GM23338 (cell line): ENCODE results near the gene RAB9A. TPM values are rescaled to one million over a fixed set of nuclear protein-coding genes. Genes with fewer than 3 reads are reported as not detected.

Experiments used
- ATAC-seq: fragments of 200-7000 bp; cut with Tn5 transposase; 3 replicates; pipeline ENCODE4 v1.9.1; 2020
- DNase-seq: peaks from one replicate; pipeline ENCODE4 v3.0.0-alpha.2; 2015; ENCODE audit warnings: low spot score
- H2AFZ ChIP-seq: fragments of 200-600 bp; sonication (generic); 2 replicates; pipeline ENCODE4 v1.8.0; 2016; ENCODE audit warnings: antibody characterized with exemption, mild to moderate bottlenecking, moderate library complexity
- H3F3A ChIP-seq: fragments of 200-600 bp; sonication (generic); replicated peaks from 2 replicates; pipeline ENCODE4 v1.8.0; 2017; ENCODE audit warnings: antibody characterized with exemption, mixed run types, low read depth
- H3K27ac ChIP-seq: fragments of 200-600 bp; sonication (generic); 2 replicates; pipeline ENCODE4 v1.6.1; 2016; ENCODE audit warnings: low read depth
- H3K27me3 ChIP-seq: fragments of 200-600 bp; sonication (generic); 2 replicates; pipeline ENCODE4 v1.8.0; 2016; ENCODE audit warnings: mild to moderate bottlenecking, mixed run types, moderate library complexity; ENCODE audit not compliant: insufficient read depth
- H3K36me3 ChIP-seq: fragments of 200-600 bp; sonication (generic); 2 replicates; pipeline ENCODE4 v1.8.0; 2016; ENCODE audit warnings: mild to moderate bottlenecking; ENCODE audit not compliant: insufficient read depth
- H3K4me1 ChIP-seq: fragments of 200-600 bp; sonication (generic); 2 replicates; pipeline ENCODE4 v1.8.0; 2016; ENCODE audit warnings: mild to moderate bottlenecking, moderate library complexity; ENCODE audit not compliant: insufficient read depth
- H3K4me2 ChIP-seq: fragments of 200-600 bp; sonication (generic); 2 replicates; pipeline ENCODE4 v1.7.1; 2017; ENCODE audit warnings: mixed run types
- H3K4me3 ChIP-seq: fragments of 200-600 bp; sonication (generic); 2 replicates; pipeline ENCODE4 v1.6.1; 2016; ENCODE audit warnings: mixed run types
- H3K79me2 ChIP-seq: fragments of 200-600 bp; sonication (generic); replicated peaks from 2 replicates; pipeline ENCODE4 v1.8.0; 2017; ENCODE audit warnings: mild to moderate bottlenecking; ENCODE audit not compliant: insufficient read depth
- H3K9me2 ChIP-seq: fragments of 200-600 bp; sonication (generic); 2 replicates; pipeline ENCODE4 v1.8.0; 2017; ENCODE audit not compliant: insufficient read depth
- H4K20me1 ChIP-seq: fragments of 200-600 bp; sonication (generic); replicated peaks from 2 replicates; pipeline ENCODE4 v1.8.0; 2017; ENCODE audit warnings: mild to moderate bottlenecking; ENCODE audit not compliant: insufficient read depth
- H3K27ac Mint-ChIP-seq: 2 replicates; pipeline ENCODE4 v1.8.0; 2020; ENCODE audit warnings: inconsistent platforms, mild to moderate bottlenecking, moderate library complexity, mixed read lengths
- H3K27me3 Mint-ChIP-seq: 3 replicates; pipeline ENCODE4 v1.8.0; 2022; ENCODE audit warnings: low read depth, mild to moderate bottlenecking, moderate library complexity, mixed read lengths, inconsistent platforms; ENCODE audit not compliant: insufficient read depth, poor library complexity
- H3K36me3 Mint-ChIP-seq: 3 replicates; pipeline ENCODE4 v1.8.0; 2021; ENCODE audit warnings: low read depth, mild to moderate bottlenecking, inconsistent platforms, moderate library complexity, mixed read lengths
- H3K4me1 Mint-ChIP-seq: 3 replicates; pipeline ENCODE4 v1.8.0; 2020; ENCODE audit warnings: mild to moderate bottlenecking, inconsistent platforms, mixed read lengths
- H3K4me3 Mint-ChIP-seq: 3 replicates; pipeline ENCODE4 v1.8.0; 2021; ENCODE audit warnings: moderate library complexity, mild to moderate bottlenecking, inconsistent platforms, mixed read lengths
- H3K9me3 Mint-ChIP-seq: 3 replicates; pipeline ENCODE4 v1.8.0; 2020; ENCODE audit warnings: moderate library complexity, mild to moderate bottlenecking, inconsistent platforms, mixed read lengths
- CREB1 ChIP-seq: fragments of 250-450 bp; sonication (Bioruptor Pico); IDR thresholded peaks from 2 replicates; pipeline ENCODE4 v1.5.0; 2020; ENCODE audit warnings: low read depth, mild to moderate bottlenecking, moderate library complexity
- EZH2 ChIP-seq: fragments of 200-600 bp; sonication (generic); IDR thresholded peaks from one replicate; pipeline ENCODE4 v1.8.0; 2017; ENCODE audit warnings: antibody characterized with exemption, mild to moderate bottlenecking, low read depth; ENCODE audit not compliant: unreplicated experiment
- EZH2phosphoT487 ChIP-seq: fragments of 200-600 bp; sonication (generic); IDR thresholded peaks from one replicate; pipeline ENCODE4 v1.8.1; 2018; ENCODE audit warnings: antibody characterized with exemption; ENCODE audit not compliant: unreplicated experiment
- STAT1 ChIP-seq: IDR thresholded peaks from one replicate; pipeline ENCODE4 v1.6.1; 2016; ENCODE audit warnings: antibody characterized with exemption; ENCODE audit not compliant: unreplicated experiment
- ZNF331 ChIP-seq: fragments of 250-450 bp; sonication (Bioruptor Pico); IDR thresholded peaks from 2 replicates; pipeline ENCODE4 v1.5.0; 2020; ENCODE audit warnings: low read depth, mild to moderate bottlenecking, moderate library complexity
- polyA plus RNA-seq: library from polyadenylated mRNA; unstranded; fragments of >200 nt; fragmentation: Nextera tagmentation; extraction: Ambion mirVana; gene quantifications from 2 replicates; pipeline ENCODE4 v1.2.1, GENCODE V29; 2016
- total RNA-seq: library from RNA; depleted of rRNA; stranded (reverse); fragments of >200 nt; shearing (Covaris generic); gene quantifications from 2 replicates; pipeline ENCODE4 v1.2.3, GENCODE V29; 2014
- TF ChIP-seq, protein P1 (sequence below), 2 experiments: fragments of 200-600 bp in 1 of 2; sonication (generic) in 1 of 2; conservative IDR thresholded peaks; 2 replicates each; pipeline versions ENCODE4 v1.5.1 to v1.6.1; 2016 to 2017; ENCODE audit warnings: antibody characterized with exemption in 2 of 2, low read depth in 2 of 2, mild to moderate bottlenecking in 2 of 2, moderate library complexity in 1 of 2
- TF ChIP-seq, protein P2 (sequence below): IDR thresholded peaks from 2 replicates; pipeline ENCODE4 v1.6.1; 2016; ENCODE audit warnings: antibody characterized with exemption

The RAB9A gene
- total and polyA plus RNA-seq, 2 experiments from 2014 or later = 43.3 to 45.1 TPM

DNA sequence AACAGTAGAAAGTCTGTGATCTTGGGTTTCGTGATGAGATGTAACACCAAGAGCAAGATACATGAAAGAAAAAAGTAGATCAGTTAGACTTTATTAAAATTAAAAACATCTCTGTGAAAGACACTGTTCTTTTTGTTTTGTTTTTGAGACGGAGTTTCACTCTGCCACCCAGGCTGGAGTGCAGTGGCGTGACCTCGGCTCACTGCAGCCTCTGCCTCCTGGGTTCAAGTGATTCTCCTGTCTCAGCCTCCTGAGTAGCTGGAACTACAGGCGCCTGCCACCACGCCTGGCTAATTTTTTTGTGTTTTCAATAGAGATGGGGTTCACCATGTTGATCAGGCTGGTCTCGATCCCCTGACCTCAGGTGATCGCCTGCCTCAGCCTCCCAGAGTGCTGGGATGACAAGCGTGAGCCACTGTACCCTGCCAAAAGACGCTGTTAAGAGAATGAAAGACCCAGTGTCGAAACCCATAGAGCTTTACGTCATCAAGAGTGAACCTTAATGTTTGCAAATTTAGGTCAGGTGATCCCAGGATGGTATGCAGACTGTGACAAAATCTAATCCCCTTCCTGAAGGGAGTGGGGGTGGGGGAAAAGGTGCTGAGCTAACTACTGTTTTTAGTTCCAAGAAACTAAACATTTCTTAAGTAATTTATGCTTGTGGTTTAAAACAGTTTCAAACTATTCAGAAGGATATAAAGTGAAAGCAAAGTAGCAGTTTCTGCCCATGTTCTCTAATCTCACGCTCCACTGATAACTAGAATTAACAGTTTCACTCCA, 53.7 kb downstream of the RAB9A start:
- Histone ChIP-seq H3F3A (no peaks in the 10 kb centered on the region), H3K9me2 (no peaks in the 10 kb centered on the region), H3K4me3 (no peak overlapping the region), H3K36me3 (peaks cover 9% of the 10 kb centered on the region; the same call in 1 of the 2 replicates), H2AFZ (no peak overlapping the region), H3K4me1 (no peaks in the 10 kb centered on the region), H4K20me1 (no peaks in the 10 kb centered on the region), H3K27ac (peak overlapping the region; percentile 42; the same call in 1 of the 2 replicates), H3K27me3 (no peaks in the 10 kb centered on the region), H3K4me2 (no peak overlapping the region), H3K79me2 (no peaks in the 10 kb centered on the region)
- H3K4me1 Mint-ChIP-seq = no peaks in the 10 kb centered on the region; the same call in 2 of the 3 replicates
- DNase-seq (peak; percentile 16), ATAC-seq (no peak)
- H3K36me3 Mint-ChIP-seq = peaks cover 41% of the 10 kb centered on the region; the same call in 2 of the 3 replicates
- H3K27ac Mint-ChIP-seq = no peak overlapping the region
- H3K4me3 Mint-ChIP-seq = no peak overlapping the region
- TF ChIP-seq, protein P1, sequence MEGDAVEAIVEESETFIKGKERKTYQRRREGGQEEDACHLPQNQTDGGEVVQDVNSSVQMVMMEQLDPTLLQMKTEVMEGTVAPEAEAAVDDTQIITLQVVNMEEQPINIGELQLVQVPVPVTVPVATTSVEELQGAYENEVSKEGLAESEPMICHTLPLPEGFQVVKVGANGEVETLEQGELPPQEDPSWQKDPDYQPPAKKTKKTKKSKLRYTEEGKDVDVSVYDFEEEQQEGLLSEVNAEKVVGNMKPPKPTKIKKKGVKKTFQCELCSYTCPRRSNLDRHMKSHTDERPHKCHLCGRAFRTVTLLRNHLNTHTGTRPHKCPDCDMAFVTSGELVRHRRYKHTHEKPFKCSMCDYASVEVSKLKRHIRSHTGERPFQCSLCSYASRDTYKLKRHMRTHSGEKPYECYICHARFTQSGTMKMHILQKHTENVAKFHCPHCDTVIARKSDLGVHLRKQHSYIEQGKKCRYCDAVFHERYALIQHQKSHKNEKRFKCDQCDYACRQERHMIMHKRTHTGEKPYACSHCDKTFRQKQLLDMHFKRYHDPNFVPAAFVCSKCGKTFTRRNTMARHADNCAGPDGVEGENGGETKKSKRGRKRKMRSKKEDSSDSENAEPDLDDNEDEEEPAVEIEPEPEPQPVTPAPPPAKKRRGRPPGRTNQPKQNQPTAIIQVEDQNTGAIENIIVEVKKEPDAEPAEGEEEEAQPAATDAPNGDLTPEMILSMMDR (conservative IDR thresholded peaks at IDR 0.05; ENCODE audit: low read depth in 2 of 2) = no peak
- TF ChIP-seq ZNF331 (CRISPR knock-in tag) (no peak), CREB1 (CRISPR knock-in tag) (no peak), STAT1 (no peak), EZH2phosphoT487 (no peak)
- TF ChIP-seq, protein P2, sequence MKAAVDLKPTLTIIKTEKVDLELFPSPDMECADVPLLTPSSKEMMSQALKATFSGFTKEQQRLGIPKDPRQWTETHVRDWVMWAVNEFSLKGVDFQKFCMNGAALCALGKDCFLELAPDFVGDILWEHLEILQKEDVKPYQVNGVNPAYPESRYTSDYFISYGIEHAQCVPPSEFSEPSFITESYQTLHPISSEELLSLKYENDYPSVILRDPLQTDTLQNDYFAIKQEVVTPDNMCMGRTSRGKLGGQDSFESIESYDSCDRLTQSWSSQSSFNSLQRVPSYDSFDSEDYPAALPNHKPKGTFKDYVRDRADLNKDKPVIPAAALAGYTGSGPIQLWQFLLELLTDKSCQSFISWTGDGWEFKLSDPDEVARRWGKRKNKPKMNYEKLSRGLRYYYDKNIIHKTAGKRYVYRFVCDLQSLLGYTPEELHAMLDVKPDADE = no peak
- H3K9me3 Mint-ChIP-seq = no peaks in the 10 kb centered on the region
- H3K27me3 Mint-ChIP-seq = no peaks in the 10 kb centered on the region

DNA sequence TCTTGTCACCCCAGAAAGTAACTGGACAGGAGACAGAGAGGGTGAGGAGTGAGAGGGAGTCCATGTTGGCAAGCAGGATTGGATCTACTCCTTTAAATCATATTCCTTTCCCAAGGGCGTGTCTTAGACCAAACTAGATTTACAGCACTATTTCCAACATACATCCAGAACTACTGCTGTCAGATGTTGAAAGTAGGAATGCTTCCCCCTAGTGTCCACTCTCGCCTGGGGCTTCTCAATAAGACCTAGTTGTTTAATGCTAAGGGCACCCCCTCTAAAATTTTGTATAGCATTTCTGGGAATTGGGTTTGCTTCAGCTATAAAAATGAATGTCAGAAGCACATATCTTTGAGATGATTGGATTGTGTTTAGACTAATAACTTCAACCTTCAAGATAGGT, 58.9 kb downstream of the RAB9A start:
- no peak overlapping the region for H3K4me3 ChIP-seq
- no peaks in the 10 kb centered on the region for H3K4me1 ChIP-seq
- H3K4me2 ChIP-seq = no peak overlapping the region
- Mint-ChIP-seq H3K4me1 (no peaks in the 10 kb centered on the region), H3K4me3 (no peak overlapping the region), H3K27ac (no peak overlapping the region), H3K36me3 (peaks cover 62% of the 10 kb centered on the region), H3K9me3 (no peaks in the 10 kb centered on the region), H3K27me3 (no peaks in the 10 kb centered on the region)
- TF ChIP-seq STAT1 (no peak), EZH2phosphoT487 (no peak), EZH2 (no peak)
- TF ChIP-seq, protein P1 (conservative IDR thresholded peaks at IDR 0.05; ENCODE audit: low read depth in 2 of 2) = peak; percentile 53 to 59
- H3K79me2 ChIP-seq = no peaks in the 10 kb centered on the region
- no peak overlapping the region for H2AFZ ChIP-seq
- DNase-seq (peak; percentile 54), ATAC-seq (peak; percentile 46; the same call in 2 of the 3 replicates)
- no peak overlapping the region for H3K27ac ChIP-seq
- no peaks in the 10 kb centered on the region for H3F3A ChIP-seq
- no peaks in the 10 kb centered on the region for H3K27me3 ChIP-seq
- no peaks in the 10 kb centered on the region for H4K20me1 ChIP-seq
- no peaks in the 10 kb centered on the region for H3K9me2 ChIP-seq
- H3K36me3 ChIP-seq = 0 out of 2 replicates have a peak, but pooled peaks cover 7% of the 10 kb centered on the region
